SU-DHL-6 (cell line): Measurements from ENCODE around the gene CPE.

Experiments used
- H2AFZ ChIP-seq: fragments of 200-600 bp; sonication (generic); 2 replicates; pipeline ENCODE4 v1.6.1; 2014; ENCODE audit warnings: low read depth, mild to moderate bottlenecking, moderate library complexity, mixed read lengths, antibody characterized with exemption, low read length; ENCODE audit not compliant: severe bottlenecking
- H3F3A ChIP-seq: fragments of 200-600 bp; shearing (Covaris generic); 2 replicates; pipeline ENCODE4 v1.6.0; 2016; ENCODE audit warnings: antibody characterized with exemption, mild to moderate bottlenecking; ENCODE audit not compliant: insufficient read depth
- H3K27ac ChIP-seq: fragments of 200-600 bp; sonication (generic); 2 replicates; pipeline ENCODE4 v1.5.1; 2016; ENCODE audit warnings: low read depth, mild to moderate bottlenecking, low read length, moderate library complexity, mixed read lengths
- H3K27me3 ChIP-seq: fragments of 200-600 bp; sonication (generic), shearing (Covaris generic); 2 replicates; pipeline ENCODE4 v1.6.0; 2014; ENCODE audit warnings: mild to moderate bottlenecking, low read length
- H3K36me3 ChIP-seq: fragments of 200-600 bp; sonication (generic); 2 replicates; pipeline ENCODE4 v1.6.1; 2014; ENCODE audit warnings: mild to moderate bottlenecking, low read length, mixed read lengths
- H3K4me2 ChIP-seq: fragments of 300-600, 200-600 bp; shearing (Covaris generic), sonication (generic); 2 replicates; pipeline ENCODE4 v1.6.0; 2014; ENCODE audit warnings: low read length, low read depth, mild to moderate bottlenecking; ENCODE audit not compliant: poor library complexity, severe bottlenecking
- H3K4me3 ChIP-seq: fragments of 200-600 bp; sonication (generic); 2 replicates; pipeline ENCODE4 v1.5.1; 2014; ENCODE audit warnings: antibody characterized with exemption, low read length, mild to moderate bottlenecking, mixed read lengths; ENCODE audit not compliant: insufficient read depth, poor library complexity, severe bottlenecking
- H3K79me2 ChIP-seq: fragments of 200-600 bp; sonication (generic); 2 replicates; pipeline ENCODE4 v1.6.1; 2014; ENCODE audit warnings: mild to moderate bottlenecking, low read length, moderate library complexity; ENCODE audit not compliant: insufficient read depth
- H3K9ac ChIP-seq: fragments of 200-600 bp; sonication (generic); 2 replicates; pipeline ENCODE4 v1.7.0; 2014; ENCODE audit warnings: mild to moderate bottlenecking, low read length
- H3K9me2 ChIP-seq: fragments of 200-600 bp; sonication (generic); replicated peaks from 2 replicates; pipeline ENCODE4 v1.6.1; 2014; ENCODE audit warnings: low read length; ENCODE audit not compliant: insufficient read depth
- H3K9me3 ChIP-seq: fragments of 200-600 bp; sonication (generic); 2 replicates; pipeline ENCODE4 v1.6.1; 2014; ENCODE audit warnings: low read length, mixed read lengths; ENCODE audit not compliant: insufficient read depth
- H4K20me1 ChIP-seq: fragments of 200-600 bp; sonication (generic); 2 replicates; pipeline ENCODE4 v1.6.1; 2014; ENCODE audit warnings: low read depth, mild to moderate bottlenecking, antibody characterized with exemption, low read length, moderate library complexity, mixed read lengths
- EZH2phosphoT487 ChIP-seq: fragments of 200-600 bp; sonication (generic), shearing (Covaris generic); conservative IDR thresholded peaks from 2 replicates; pipeline ENCODE4 v1.6.1; 2018; ENCODE audit warnings: mild to moderate bottlenecking, antibody characterized with exemption, low read length, moderate library complexity, mixed read lengths
- TF ChIP-seq, protein P1 (sequence below): fragments of 200-600 bp; sonication (generic); IDR thresholded peaks from one replicate; pipeline ENCODE4 v1.5.1; 2017; ENCODE audit warnings: antibody characterized with exemption, mild to moderate bottlenecking, low read length, moderate library complexity; ENCODE audit not compliant: insufficient read depth, poor library complexity, severe bottlenecking

The CPE gene

DNA sequence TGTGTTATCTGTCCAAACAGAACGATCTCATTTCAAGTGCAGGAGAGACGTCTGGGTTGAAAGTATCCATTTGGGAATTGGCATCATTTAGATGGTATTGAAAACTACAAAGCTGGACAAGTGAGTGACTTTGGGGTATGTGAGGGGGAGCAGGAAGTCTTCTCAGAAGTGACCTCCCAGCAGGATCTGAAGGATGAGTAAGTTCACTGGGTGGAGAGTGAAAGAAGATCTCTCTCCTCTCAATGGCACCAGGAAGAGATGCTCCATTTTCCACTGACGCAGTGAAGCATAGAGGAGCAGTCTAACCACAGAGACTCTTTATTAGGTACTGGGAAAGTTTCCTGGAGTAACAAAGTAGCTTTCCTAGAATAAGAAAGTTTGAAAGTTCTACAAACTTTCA is 161.0 kb downstream of the CPE start:
- TF ChIP-seq EZH2phosphoT487 = no peak
- TF ChIP-seq, protein P1, sequence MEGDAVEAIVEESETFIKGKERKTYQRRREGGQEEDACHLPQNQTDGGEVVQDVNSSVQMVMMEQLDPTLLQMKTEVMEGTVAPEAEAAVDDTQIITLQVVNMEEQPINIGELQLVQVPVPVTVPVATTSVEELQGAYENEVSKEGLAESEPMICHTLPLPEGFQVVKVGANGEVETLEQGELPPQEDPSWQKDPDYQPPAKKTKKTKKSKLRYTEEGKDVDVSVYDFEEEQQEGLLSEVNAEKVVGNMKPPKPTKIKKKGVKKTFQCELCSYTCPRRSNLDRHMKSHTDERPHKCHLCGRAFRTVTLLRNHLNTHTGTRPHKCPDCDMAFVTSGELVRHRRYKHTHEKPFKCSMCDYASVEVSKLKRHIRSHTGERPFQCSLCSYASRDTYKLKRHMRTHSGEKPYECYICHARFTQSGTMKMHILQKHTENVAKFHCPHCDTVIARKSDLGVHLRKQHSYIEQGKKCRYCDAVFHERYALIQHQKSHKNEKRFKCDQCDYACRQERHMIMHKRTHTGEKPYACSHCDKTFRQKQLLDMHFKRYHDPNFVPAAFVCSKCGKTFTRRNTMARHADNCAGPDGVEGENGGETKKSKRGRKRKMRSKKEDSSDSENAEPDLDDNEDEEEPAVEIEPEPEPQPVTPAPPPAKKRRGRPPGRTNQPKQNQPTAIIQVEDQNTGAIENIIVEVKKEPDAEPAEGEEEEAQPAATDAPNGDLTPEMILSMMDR = no peak
- no peaks in the 10 kb centered on the region for H3K36me3 ChIP-seq
- H3K79me2 ChIP-seq = no peaks in the 10 kb centered on the region
- no peaks in the 10 kb centered on the region for H3K27me3 ChIP-seq
- no peak overlapping the region for H3K4me3 ChIP-seq
- no peak overlapping the region for H3K9ac ChIP-seq
- 0 out of 2 replicates have a peak, but pooled peaks cover 3% of the 10 kb centered on the region for H3F3A ChIP-seq
- H3K27ac ChIP-seq = no peak overlapping the region
- no peak overlapping the region for H2AFZ ChIP-seq
- no peak overlapping the region for H3K4me2 ChIP-seq
- H4K20me1 ChIP-seq = no peaks in the 10 kb centered on the region
- H3K9me2 ChIP-seq = no peaks in the 10 kb centered on the region
- no peaks in the 10 kb centered on the region for H3K9me3 ChIP-seq

DNA sequence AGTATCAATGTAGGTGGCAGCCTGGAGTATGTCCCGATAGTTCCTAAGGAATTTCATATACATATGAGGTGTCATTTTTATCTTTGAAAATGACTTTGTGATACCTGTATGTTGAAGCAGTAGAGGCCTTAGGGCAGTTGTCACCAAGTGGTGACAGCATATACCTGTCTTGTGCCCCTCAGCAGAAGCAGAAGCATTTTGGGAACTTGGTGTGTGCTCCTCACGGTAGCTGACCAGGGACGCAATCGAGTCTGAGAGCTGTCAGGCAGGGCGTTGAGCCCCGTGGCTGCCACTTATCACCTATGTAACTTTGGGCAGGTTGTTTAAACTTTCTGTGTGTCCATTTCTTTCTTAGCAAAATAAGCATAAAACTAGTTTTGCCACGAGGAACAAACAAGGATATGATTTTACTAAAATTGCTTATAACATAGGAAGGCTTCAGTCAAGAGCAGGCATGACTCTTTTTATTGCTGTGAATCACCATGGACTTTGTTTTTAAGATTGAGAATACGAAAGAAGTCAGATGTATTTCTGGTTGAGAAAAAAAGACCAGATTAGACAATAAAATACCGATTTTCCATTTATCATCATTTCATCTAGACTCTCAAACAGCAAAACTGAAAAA is 161.5 kb downstream of the CPE start:
- H4K20me1 ChIP-seq = no peaks in the 10 kb centered on the region
- no peak overlapping the region for H3K4me2 ChIP-seq
- H3K9me2 ChIP-seq = no peaks in the 10 kb centered on the region
- no peaks in the 10 kb centered on the region for H3K36me3 ChIP-seq
- H3K27me3 ChIP-seq = no peaks in the 10 kb centered on the region
- no peaks in the 10 kb centered on the region for H3K79me2 ChIP-seq
- no peak overlapping the region for H3K4me3 ChIP-seq
- H3K9me3 ChIP-seq = no peaks in the 10 kb centered on the region
- H3F3A ChIP-seq = 0 out of 2 replicates have a peak, but pooled peaks cover 3% of the 10 kb centered on the region
- TF ChIP-seq EZH2phosphoT487 = no peak
- TF ChIP-seq, protein P1 = no peak
- no peak overlapping the region for H2AFZ ChIP-seq
- no peak overlapping the region for H3K9ac ChIP-seq
- no peak overlapping the region for H3K27ac ChIP-seq

DNA sequence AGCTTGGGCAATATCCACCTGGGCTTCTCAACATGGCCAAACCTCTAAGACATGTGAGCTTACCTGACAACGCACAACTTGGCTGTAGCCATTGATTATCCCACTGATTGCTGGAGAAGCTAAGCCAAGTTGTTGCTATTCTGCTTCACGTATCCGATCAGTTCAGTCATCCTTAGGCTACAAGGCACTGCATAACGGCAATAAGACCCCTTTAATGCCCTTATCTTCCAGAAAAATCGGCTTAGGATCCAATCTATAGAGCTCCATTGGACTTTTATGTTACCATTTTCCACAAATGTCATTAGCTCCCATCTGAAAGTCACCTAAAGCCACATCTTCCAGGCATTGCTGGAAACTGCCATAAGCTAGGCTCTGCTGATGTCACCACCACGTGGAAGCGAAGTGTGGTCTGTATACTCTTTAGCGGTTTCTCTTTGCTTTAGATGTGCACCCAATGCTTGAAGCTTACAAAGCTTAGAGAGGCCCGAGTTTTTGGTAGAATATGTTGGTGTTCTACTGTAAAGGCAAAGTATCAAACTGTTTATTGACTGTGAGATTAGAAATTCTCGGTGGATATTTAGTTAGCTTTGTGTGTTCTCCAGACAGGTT is 163.1 kb downstream of the CPE start:
- Histone ChIP-seq H4K20me1 (no peaks in the 10 kb centered on the region), H3K9ac (no peak overlapping the region), H3K27me3 (no peaks in the 10 kb centered on the region), H3K79me2 (no peaks in the 10 kb centered on the region), H3K4me2 (no peak overlapping the region), H3K9me3 (no peaks in the 10 kb centered on the region), H3K27ac (no peak overlapping the region), H3K36me3 (no peaks in the 10 kb centered on the region), H2AFZ (no peak overlapping the region), H3K9me2 (no peaks in the 10 kb centered on the region), H3F3A (0 out of 2 replicates have a peak, but pooled peaks cover 3% of the 10 kb centered on the region), H3K4me3 (no peak overlapping the region)
- TF ChIP-seq, protein P1 = no peak
- no peak for TF ChIP-seq EZH2phosphoT487
